ENCODE data around the gene TMC1. TPM values are rescaled to one million over a fixed set of nuclear protein-coding genes. Genes with fewer than 3 reads are reported as not detected.

Gene TMC1
- total and polyA plus RNA-seq, 2 of the 8 experiments (the other 6 are each of a cell fraction or from before 2014, with no cell fraction given), result 0.95 to 0.98 TPM

DNA sequence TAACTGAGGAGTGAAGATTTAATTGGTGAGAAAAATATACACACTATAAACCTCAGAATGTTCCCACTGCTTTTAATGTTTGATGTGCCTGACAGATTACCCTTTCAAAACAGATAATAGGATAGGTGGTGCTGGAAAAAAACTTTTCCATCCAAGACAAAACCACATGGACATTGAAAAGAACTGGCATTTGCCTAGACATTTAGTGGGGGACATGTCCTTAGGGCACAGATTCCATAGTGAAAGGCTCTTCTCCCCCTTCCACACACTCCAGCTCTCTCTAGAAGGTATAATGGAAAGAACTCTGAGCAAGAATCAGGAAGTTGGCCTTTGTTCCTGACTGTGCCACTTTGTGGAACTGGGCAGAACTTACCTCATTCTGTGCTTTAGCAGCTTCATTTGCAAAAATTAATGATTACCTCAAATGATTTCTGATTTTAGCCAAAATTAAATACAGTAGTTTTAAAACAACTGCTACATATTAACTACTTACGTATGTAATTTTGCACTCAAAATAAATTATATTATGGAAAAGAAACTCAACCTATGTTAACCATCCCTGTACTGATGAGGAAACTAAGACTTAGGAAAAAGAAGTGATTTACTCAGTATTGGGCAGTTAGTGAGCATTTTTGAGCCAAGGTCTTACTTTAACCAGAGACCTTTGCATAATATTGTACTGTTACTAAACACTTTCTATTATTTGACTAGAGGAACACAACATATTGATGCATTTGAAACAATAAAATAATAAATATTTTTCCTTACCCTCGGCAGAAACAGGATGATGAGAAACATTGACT lies 43.3 kb downstream of the TMC1 start:
- WGBS, 2 experiments (ENCODE audit: extremely low coverage in 1 of 2, insufficient coverage in 1 of 2, insufficient read length in 1 of 2, insufficient replicate concordance in 2 of 2, low coverage in 1 of 2, low lambda C conversion rate in 2 of 2, missing lambda C conversion rate in 1 of 2), result 89% methylated on average over 2 of the region's 2 CpGs; no CpG with 5 or more reads in 1 of the 2 experiments
- H3K23me2 ChIP-seq (ENCODE audit: low read depth, low read length), result no peaks in the 10 kb centered on the region
- H4K8ac ChIP-seq (ENCODE audit: extremely low read depth, insufficient read depth, low read length), result no peak overlapping the region
- no peaks in the 10 kb centered on the region for H3K79me1 ChIP-seq (ENCODE audit: low read depth, low read length)
- H3K79me2 ChIP-seq (ENCODE audit: control insufficient read depth in 1 of 2, insufficient read depth in 2 of 2, low read length in 2 of 2), result no peaks in the 10 kb centered on the region
- H2BK20ac ChIP-seq (ENCODE audit: low read length), result no peak overlapping the region
- no peak overlapping the region for H3K56ac ChIP-seq (replicated peaks; ENCODE audit: insufficient read length, low read depth, low read length)
- no peak overlapping the region for H3K4ac ChIP-seq (replicated peaks; ENCODE audit: insufficient read length, low read depth, low read length)
- H4K5ac ChIP-seq (ENCODE audit: insufficient read length, low read depth, low read length), result no peak overlapping the region
- H3K27ac ChIP-seq (ENCODE audit: low read depth, low read length), result no peak overlapping the region
- no peak overlapping the region for H2AFZ ChIP-seq (ENCODE audit: low read length)
- H3K36me3 ChIP-seq (ENCODE audit: control insufficient read depth in 2 of 4, insufficient read depth in 4 of 4, low read length in 3 of 4), result no peaks in the 10 kb centered on the region
- no peak overlapping the region for H2AK5ac ChIP-seq (ENCODE audit: low read depth, low read length)
- no peaks in the 10 kb centered on the region for H4K20me1 ChIP-seq (replicated peaks in 1 of 2; ENCODE audit: control insufficient read depth in 1 of 2, insufficient read depth in 2 of 2, low read length in 2 of 2)
- no peak overlapping the region for H2BK12ac ChIP-seq (ENCODE audit: low read depth, low read length)
- H3K4me3 ChIP-seq (ENCODE audit: extremely low read depth in 1 of 4, insufficient read depth in 2 of 4, low read depth in 3 of 4, low read length in 4 of 4), result no peak overlapping the region
- H4K91ac ChIP-seq (replicated peaks; ENCODE audit: insufficient read length, low read length), result no peak overlapping the region
- H3K23ac ChIP-seq (ENCODE audit: insufficient read length), result no peak overlapping the region
- H2BK120ac ChIP-seq (replicated peaks; ENCODE audit: low read depth, low read length), result no peak overlapping the region
- no peak overlapping the region for H3K4me2 ChIP-seq (ENCODE audit: insufficient read depth in 1 of 2, low read depth in 2 of 2, low read length in 2 of 2)
- DNase-seq (ENCODE audit: low read depth in 1 of 2, low spot score in 2 of 2), result no peak
- CTCF ChIA-PET (ENCODE audit: partially characterized antibody), result interaction anchor here (1.2 kb wide), 1 partner anchor 130 kb away, joined by 3 read pairs; no protein-coding TSS in a partner anchor
- no peak for FAIRE-seq
- H3K27me3 ChIP-seq (replicated peaks in 1 of 4; ENCODE audit: control insufficient read depth in 3 of 4, extremely low read depth in 1 of 4, insufficient read depth in 3 of 4, low read length in 3 of 4), result no peaks in the 10 kb centered on the region
- no peaks in the 10 kb centered on the region for H3K9me3 ChIP-seq (ENCODE audit: insufficient read depth in 2 of 2, low read depth in 1 of 2, low read length in 1 of 2)
- H3K4me1 ChIP-seq (replicated peaks in 1 of 4; ENCODE audit: control insufficient read depth in 3 of 4, insufficient read depth in 4 of 4, low read length in 3 of 4), result no peaks in the 10 kb centered on the region
- POLR2A ChIA-PET (ENCODE audit: partially characterized antibody), result no interaction called here
- H2BK15ac ChIP-seq (ENCODE audit: low read length), result no peak overlapping the region
- no peak overlapping the region for H2BK5ac ChIP-seq (ENCODE audit: low read depth, low read length)
- H3K18ac ChIP-seq (ENCODE audit: extremely low read depth, low read length), result no peak overlapping the region
- no peak overlapping the region for H3K14ac ChIP-seq (ENCODE audit: insufficient read length)
- no peak overlapping the region for H3K9ac ChIP-seq (replicated peaks in 1 of 4; ENCODE audit: extremely low read depth in 1 of 4, low read depth in 3 of 4, low read length in 3 of 4)
- TF ChIP-seq JUND (IDR thresholded peaks at IDR 0.05; ENCODE audit: low read length) (no peak), SIRT6 (IDR thresholded peaks at IDR 0.05; ENCODE audit: low read length) (no peak), PHF8 (conservative IDR thresholded peaks at IDR 0.05; ENCODE audit: low read depth, low read length) (no peak), SAP30 (IDR thresholded peaks at IDR 0.05; ENCODE audit: insufficient read depth, insufficient replicate concordance, low read length) (no peak), KDM5A (IDR thresholded peaks at IDR 0.05; ENCODE audit: low read length) (no peak), CBX8 (IDR thresholded peaks at IDR 0.05; ENCODE audit: borderline replicate concordance, low read depth, low read length) (no peak), MAFK (IDR thresholded peaks at IDR 0.05; ENCODE audit: low read depth, low read length) (no peak), FOSL1 (IDR thresholded peaks at IDR 0.05; ENCODE audit: insufficient read depth, low read depth, low read length) (no peak), HDAC6 (IDR thresholded peaks at IDR 0.05; ENCODE audit: low read depth, low read length) (no peak), KDM4A (IDR thresholded peaks at IDR 0.05; ENCODE audit: low read depth, low read length, severe bottlenecking) (no peak), TCF12 (IDR thresholded peaks at IDR 0.05; ENCODE audit: low read depth, low read length) (no peak), SIX5 (IDR thresholded peaks at IDR 0.05; ENCODE audit: low read depth, low read length) (no peak)
- TF ChIP-seq, protein P1, sequence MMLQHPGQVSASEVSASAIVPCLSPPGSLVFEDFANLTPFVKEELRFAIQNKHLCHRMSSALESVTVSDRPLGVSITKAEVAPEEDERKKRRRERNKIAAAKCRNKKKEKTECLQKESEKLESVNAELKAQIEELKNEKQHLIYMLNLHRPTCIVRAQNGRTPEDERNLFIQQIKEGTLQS (IDR thresholded peaks at IDR 0.05; ENCODE audit: insufficient read depth, low read depth, low read length), result no peak

Measured in H1 (cell line).